Gastroesophageal sphincter (tissue), 3 donors: ENCODE measurements around the gene MAP7D2.

Experiments used
- POLR2A ChIP-seq, 2 donors: fragments of 450-650 bp; IDR thresholded peaks; one replicate each; pipeline ENCODE4 v1.6.1; 2017; ENCODE audit warnings: antibody characterized with exemption in 2 of 2, mild to moderate bottlenecking in 2 of 2, moderate library complexity in 1 of 2
- POLR2AphosphoS5 ChIP-seq: sonication (generic); formaldehyde crosslinking; IDR thresholded peaks from one replicate; pipeline ENCODE4 v1.6.1; 2017; ENCODE audit warnings: antibody characterized with exemption
- TF ChIP-seq, protein P1 (sequence below), 4 experiments: fragments of 200-600 bp in 2 of 4; fragments of 450-650 bp in 2 of 4; sonication (generic) in 1 of 4; IDR thresholded peaks; one replicate each; pipeline ENCODE4 v1.5.1; 2017 to 2019; ENCODE audit warnings: antibody characterized with exemption in 4 of 4, mild to moderate bottlenecking in 2 of 4, moderate library complexity in 2 of 4

DNA sequence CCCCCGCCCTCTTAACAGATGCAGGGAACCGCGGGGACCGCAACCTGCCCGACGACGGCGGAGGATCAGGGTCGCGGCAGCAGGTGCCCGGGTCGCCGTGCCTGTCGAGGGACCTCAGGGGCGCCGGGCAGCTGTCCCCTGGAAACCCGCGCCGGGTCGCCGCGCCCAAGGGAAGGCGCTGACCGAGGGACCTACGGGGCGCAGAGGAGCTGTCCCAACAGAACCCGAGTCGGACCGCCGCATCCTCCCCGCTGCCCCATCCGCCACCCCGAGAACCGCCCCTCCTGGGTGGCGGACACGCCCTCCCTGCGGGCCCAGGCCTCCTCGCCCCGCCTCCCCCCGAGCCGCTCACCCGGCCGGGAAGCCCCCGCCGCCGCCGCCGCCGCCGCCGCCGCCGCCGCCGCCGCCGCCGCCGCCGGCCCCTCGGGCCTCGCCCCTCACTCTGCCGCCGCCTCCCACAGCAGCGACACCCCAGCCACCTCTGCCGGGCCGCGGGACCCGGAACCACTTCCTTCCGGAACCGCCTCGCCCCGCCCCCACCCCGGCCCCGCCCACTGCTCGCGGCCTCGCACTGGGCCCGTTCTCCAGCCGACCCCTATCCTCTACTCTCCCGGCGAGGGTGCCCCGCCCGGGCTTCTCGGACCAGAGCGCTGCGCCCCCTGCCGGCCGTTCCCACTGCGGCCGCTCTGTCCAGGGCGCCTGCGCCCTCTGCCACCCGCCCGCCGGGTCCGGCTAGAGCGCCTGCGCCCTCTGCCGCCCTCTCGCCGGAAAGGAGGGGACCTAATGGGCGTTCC is 126.0 kb downstream of the MAP7D2 start, which contains the start of gene BCLAF3:
- TF ChIP-seq, protein P1, sequence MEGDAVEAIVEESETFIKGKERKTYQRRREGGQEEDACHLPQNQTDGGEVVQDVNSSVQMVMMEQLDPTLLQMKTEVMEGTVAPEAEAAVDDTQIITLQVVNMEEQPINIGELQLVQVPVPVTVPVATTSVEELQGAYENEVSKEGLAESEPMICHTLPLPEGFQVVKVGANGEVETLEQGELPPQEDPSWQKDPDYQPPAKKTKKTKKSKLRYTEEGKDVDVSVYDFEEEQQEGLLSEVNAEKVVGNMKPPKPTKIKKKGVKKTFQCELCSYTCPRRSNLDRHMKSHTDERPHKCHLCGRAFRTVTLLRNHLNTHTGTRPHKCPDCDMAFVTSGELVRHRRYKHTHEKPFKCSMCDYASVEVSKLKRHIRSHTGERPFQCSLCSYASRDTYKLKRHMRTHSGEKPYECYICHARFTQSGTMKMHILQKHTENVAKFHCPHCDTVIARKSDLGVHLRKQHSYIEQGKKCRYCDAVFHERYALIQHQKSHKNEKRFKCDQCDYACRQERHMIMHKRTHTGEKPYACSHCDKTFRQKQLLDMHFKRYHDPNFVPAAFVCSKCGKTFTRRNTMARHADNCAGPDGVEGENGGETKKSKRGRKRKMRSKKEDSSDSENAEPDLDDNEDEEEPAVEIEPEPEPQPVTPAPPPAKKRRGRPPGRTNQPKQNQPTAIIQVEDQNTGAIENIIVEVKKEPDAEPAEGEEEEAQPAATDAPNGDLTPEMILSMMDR (IDR thresholded peaks at IDR 0.05), result peak; percentile 66 to 90 (median 80)
- no peak for TF ChIP-seq POLR2A (IDR thresholded peaks at IDR 0.05)
- TF ChIP-seq POLR2AphosphoS5, result peak; percentile 26
